ENCODE measurements around the gene FAM107B.

The FAM107B gene

GRCh38 chr10:14476006-14476405 is 298.7 kb downstream of the FAM107B start:
- H3K4me3 ChIP-seq (ENCODE audit: low read length), result no peak overlapping the region

GRCh38 chr10:14474656-14475055 is 300.0 kb downstream of the FAM107B start:
- no peak for DNase-seq (ENCODE audit: low read depth)
- no peak overlapping the region for H3K4me3 ChIP-seq (ENCODE audit: low read length)
- no peak for TF ChIP-seq CTCF (IDR thresholded peaks at IDR 0.05; ENCODE audit: insufficient read depth, low read depth, low read length, missing control alignments)

More at GRCh38 chr10:14476006-14476405, 298.7 kb downstream of the FAM107B start:
- no peak for TF ChIP-seq CTCF (IDR thresholded peaks at IDR 0.05; ENCODE audit: insufficient read depth, low read depth, low read length, missing control alignments)
- no peak for DNase-seq (ENCODE audit: low read depth)

- TF ChIP-seq CTCF (IDR thresholded peaks at IDR 0.05; ENCODE audit: insufficient read depth, low read depth, low read length, missing control alignments), result no peak
- H3K4me3 ChIP-seq (ENCODE audit: low read length), result no peak overlapping the region
- no peak for DNase-seq (ENCODE audit: low read depth)
Observed at GRCh38 chr10:14470920-14471319, 303.8 kb downstream of the FAM107B start.

- DNase-seq (ENCODE audit: low read depth), result no peak
- no peak for TF ChIP-seq CTCF (IDR thresholded peaks at IDR 0.05; ENCODE audit: insufficient read depth, low read depth, low read length, missing control alignments)
Observed at GRCh38 chr10:14468726-14469125, 306.0 kb downstream of the FAM107B start.

More at GRCh38 chr10:14468726-14469125, 306.0 kb downstream of the FAM107B start:
- H3K4me3 ChIP-seq (ENCODE audit: low read length), result no peak overlapping the region

All from epithelial cell of esophagus (primary cell).